GM04504 (cell line): Measurements from ENCODE around the gene ZNHIT6.
"Not testable (repeated sequence)": the region's sequence is repeated elsewhere in the genome, so short reads cannot be mapped to it uniquely, and the experiment has no call there.

Experiments used
- DNase-seq: peaks from one replicate; pipeline ENCODE4 v3.0.0-alpha.2; 2012; ENCODE audit warnings: low read depth

ZNHIT6 gene, protein sequence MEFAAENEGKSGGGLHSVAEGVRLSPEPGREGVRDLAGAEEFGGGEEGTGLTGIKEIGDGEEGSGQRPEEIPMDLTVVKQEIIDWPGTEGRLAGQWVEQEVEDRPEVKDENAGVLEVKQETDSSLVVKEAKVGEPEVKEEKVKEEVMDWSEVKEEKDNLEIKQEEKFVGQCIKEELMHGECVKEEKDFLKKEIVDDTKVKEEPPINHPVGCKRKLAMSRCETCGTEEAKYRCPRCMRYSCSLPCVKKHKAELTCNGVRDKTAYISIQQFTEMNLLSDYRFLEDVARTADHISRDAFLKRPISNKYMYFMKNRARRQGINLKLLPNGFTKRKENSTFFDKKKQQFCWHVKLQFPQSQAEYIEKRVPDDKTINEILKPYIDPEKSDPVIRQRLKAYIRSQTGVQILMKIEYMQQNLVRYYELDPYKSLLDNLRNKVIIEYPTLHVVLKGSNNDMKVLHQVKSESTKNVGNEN

DNA sequence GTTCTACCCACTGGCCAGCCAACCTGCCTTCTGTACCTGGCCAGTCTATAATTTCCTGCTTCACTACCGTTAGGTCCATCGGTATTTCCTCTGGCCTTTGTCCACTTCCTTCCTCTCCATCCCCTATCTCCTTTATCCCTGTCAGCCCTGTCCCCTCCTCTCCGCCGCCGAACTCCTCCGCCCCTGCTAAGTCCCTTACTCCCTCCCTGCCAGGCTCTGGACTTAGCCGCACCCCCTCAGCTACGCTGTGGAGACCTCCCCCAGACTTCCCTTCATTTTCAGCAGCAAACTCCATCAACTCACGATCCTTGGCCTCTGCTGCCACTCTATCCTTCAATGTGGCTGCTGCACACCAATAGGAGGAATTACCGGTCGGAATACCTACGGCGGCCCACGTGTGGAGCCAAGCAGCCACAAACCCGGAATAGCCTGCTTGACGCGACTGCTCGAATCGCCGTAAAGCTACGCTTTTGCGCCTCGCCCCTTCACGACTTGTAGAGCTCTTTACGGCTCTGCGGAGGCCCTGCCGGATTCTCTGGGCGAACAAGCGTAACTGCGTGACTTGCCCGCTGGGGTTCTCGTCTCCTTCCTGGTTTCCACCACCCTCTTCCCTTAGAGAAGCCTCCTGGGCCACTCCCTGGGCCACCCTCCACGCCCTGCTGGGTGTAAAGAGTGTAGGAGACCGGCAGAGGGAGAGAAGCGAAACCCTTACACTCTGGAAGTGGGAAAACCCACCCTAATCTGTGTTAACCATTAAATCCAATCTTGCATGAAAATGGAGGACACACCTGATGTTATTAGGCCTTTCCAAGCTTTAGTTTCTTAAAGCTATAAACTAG, at the start of gene ZNHIT6:
ZNHIT6 (minus strand) TSS at position 444 of the 839 bp plus-strand sequence; CDS start at position 295, 149 bp downstream.
- DNase-seq = peak; percentile 89

DNA sequence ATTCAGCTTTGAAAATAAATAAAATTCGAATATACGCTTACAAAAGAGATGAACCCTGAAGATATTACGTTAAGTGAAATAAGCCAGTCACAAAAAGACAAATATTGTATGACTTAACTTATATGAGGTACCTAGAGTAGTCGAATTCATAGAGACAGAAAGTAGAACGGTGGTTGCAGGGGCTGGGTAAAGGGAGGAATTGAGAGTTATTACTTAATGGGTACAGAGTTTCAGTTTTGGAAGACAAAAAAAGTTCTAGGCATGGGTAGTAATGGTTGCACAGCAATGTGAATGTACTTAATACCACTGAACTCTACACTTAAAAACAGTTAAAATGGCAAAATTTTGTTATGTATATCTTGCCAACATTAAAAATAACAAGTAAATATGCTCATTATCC, 48.6 kb upstream of the ZNHIT6 start:
- no peak for DNase-seq

DNA sequence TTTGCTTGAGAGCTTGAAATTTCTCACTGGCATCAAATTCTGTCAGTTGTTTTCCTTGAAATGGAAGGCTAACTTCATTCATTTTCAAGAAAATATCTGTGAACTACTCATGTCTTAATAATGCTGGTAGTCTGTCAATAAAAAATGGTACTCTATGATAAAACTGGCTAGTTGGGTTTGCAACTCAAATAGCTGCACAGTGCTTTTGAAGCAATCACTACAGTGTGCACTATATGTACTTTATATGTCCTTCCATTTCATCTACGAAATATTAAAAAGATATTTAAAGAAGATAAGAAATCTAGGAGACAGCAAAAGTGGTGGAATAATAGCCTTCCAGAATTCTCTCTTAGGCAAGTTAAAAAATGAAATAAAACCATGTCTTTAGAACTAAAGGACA, 39.9 kb upstream of the ZNHIT6 start:
- no peak for DNase-seq

DNA sequence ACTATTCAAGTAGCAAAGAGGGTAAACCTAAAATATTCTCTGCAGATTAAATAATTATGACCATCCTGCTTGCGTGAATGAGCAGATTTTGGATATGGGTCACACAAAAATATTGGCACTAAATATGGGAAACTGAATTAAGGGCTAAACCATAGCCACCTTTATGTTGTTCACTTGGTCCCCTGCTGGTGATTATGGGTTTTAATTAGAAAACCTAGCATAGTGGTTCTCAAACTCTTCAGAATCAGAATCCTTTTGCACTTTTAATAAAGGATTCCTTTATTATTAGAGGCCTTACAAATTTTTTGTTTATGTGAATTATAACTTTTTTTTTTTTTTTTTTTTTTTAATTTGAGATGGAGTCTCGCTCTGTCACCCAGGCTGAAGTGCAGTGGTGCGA, 38.5 kb upstream of the ZNHIT6 start:
- no peak for DNase-seq

DNA sequence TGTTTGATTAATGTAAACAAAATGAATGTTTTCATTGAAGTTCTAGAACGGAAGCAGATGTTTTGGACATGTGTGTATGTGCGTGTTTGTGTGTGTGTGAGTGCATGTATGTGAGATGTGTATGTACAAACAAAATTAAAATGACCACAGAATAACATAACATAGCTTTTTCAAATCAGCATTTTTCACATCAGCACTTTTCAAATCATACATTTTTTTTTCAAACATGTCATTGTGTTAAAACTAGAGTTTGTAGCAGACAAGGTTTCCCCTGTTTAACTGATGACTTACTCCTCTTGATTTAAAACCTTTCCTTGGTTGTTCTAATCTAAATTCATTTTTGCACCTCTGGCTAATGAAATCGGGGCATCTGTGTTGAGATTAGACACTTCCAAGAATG, 35.6 kb upstream of the ZNHIT6 start:
- no peak for DNase-seq

DNA sequence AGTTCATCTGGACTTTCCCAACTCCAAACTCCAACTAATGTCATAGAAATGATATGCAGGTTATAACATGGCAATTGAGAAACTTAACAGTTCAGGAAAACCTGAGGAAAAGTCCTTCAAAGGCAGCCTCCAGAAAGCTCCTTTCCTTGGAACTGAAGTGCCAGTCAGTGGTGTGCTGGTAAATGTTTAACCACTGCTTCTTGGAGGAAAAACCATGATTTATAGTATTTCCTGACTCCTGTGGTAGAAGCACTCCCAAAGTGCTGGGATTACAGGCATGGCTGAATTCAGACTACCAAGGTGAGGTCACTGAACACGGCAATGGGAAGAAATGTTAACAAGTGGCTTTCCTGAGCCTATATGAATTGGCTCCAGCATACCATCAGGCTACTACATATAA, 26.7 kb upstream of the ZNHIT6 start:
- no peak for DNase-seq

DNA sequence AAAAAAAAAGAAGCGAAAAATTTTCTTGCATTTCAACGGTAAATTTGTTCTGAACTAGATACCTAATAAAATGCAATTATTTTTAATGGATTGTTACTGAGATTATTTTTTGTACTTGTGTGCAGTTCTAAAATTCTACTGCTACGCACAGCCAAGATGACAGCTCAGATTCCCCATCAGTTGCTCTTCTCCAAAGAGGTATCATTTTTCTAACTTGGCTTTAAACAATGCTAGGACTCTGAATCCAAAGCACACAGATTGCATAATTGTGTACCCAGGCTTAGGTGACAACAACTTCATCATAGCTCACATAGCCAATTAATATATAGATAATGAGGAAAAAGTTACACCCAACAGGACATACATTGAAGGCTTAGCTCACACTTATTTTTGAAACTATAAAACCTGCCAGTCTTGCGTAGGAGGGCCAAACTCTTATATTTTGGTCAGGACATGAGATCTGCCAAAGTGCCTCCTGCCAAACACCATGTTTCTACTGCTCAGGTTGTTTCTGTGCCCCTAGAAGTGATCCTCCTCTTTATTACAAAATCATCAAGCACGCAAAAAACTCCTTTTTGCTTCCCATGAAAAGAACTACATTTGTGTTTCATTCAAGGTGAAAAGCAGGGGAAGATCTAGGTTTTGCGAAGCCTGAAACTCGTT, 10.6 kb upstream of the ZNHIT6 start:
- DNase-seq = no peak

DNA sequence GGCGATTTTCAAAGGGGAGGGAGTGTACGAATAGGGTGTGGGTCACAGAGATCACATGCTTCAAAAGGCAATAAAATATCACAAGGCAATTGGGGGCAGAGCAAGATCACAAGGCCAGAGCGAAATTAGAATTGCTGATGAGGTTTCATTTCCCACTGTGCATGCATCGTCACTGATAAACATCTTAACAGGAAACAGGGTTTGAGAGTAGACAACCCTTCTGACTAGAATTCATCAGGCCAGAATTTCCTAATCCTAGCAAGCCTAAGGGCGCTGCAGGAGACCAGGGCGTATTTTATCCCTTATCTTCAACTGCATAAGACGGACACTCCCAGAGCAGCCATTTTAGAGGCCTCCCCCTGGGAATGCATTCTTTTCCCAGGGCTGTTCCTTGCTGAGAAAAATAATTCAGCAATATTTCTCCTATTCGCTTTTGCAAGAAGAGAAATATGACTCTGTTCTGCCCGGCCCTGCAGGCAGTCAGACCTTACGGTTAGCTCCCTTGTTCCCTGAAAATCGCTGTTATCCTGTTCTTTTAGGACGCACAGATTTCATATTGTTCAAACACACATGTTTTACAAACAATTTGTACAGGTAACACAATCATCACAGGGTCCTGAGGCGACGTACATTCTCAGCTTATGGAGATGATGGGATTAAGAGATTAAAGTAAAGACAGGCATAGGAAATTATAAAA, 6.3 kb upstream of the ZNHIT6 start:
- not testable (repeated sequence) for DNase-seq

DNA sequence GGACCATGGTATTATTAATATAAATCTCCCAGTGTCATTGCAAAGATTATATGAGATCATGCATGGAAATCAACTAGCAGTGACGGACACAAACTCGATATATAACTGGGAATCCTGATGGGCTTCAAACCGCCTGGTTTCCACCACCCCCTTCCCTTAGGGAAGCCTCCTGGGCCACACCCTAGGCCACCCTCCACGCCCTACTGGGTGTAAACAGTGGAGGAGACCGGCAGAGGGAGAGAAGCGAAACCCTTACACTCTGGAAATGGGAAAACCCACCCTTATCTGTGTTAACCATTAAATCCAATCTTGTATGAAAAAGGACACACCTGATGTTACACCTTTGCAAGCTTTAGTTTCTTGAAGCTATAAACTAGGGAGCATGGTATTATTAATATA, 595 bp upstream of the ZNHIT6 start:
- DNase-seq = no peak

DNA sequence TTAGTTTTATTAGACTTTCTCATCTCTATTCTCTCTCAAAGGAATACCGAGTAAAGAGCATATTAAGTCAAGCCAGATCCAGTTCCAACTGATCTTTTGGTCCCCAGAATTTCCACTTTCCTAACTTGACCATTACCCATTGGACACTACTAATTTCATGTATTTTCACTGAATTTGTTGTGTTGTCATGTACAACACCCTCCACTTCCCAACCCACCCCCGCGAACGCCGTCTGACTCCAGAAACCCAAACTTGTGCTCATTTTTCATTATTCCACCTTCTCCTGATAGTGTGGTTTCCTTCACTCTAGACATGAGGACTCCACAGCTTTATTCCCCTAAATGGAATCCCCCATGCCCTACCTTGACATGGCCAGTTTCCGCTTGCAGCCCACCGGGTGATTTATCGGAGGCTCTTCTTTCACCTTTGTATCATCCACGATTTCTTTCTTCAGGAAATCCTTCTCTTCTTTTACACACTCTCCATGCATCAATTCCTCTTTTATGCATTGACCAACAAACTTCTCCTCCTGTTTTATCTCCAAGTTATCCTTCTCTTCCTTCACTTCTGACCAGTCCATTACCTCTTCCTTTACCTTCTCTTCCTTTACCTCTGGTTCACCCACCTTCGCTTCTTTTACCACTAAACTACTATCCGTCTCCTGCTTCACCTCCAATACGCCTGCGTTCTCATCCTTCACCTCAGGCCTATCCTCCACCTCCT, 805 bp downstream of the ZNHIT6 start:
- DNase-seq = no peak

DNA sequence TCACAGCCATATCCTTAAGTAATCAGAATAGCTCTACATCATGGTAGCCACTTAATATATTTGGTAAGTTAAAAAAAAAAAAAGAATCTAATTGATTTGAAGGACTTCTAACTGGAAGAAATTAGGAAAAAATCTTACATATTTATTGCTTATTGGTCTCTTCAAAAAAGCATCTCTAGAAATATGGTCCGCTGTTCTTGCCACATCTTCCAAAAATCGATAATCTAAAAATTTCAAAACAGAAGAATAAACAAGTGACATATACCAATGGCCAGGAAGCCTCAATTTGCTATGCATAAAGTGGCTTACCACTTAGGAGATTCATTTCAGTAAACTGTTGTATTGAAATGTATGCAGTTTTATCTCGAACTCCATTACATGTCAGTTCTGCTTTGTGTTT, 2.3 kb downstream of the ZNHIT6 start:
- DNase-seq = no peak

DNA sequence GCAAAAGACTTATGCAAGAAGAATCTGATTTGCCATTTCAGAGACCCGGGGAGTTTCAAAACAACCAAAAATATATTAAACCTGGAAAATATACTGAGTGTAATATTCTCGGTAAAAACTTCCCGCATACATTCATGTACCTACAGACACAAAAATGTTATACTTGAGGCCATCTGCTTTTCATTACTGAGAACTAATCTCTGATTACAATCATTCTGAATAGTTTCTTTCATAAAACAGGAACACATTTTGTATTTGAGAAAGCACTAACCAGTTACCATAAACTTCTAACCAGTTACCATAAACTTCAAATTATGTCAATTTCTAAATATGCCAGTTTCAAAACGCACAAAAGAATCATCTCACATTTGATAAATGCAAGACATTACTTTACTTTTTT, 7.8 kb downstream of the ZNHIT6 start:
- no peak for DNase-seq

DNA sequence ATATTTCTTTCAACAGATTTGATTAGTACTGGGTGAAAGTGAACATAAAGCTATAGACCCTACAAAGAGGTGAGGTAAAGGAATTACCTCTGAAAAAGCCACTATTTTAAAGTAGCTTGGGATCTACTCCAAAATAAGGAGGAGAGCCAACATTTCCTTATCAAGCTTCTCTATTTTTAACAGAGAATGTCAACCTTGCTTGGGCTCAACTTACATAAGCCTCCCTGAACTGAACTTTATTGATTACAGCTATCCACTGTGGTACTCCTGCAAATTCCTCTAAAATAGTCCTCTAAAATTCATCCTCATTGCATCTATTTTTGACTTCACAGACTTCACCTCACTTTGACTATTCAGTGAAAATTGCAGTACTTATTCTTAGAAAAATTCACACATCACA, 10.3 kb downstream of the ZNHIT6 start:
- no peak for DNase-seq

DNA sequence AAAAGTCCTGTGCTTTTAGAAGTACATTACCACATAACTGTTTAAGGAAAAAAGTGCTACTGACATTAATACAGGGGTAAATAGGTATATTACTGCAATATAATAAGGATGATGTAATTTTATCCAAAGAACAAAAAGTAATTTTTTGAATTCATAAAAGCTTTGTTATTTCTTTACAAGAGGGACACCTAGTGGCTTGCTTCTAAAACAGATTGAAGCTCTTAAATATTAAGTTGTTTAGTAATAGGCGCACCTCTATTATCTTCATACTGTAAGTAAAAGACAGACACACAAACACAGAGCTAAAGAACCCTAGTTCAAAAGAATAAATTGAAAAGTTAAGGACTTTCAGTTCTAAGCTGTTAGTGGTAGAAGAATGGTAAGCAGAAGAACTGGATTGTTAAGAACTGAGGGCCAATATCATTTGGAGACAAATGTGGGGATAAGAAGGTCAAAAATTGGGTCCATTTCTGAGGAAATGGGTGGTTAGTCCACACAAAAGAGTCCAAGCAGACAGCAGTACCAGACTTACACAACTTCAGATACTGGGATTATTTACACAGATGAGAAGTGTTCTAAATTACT, 15.4 kb downstream of the ZNHIT6 start:
- peak; percentile 30 for DNase-seq

DNA sequence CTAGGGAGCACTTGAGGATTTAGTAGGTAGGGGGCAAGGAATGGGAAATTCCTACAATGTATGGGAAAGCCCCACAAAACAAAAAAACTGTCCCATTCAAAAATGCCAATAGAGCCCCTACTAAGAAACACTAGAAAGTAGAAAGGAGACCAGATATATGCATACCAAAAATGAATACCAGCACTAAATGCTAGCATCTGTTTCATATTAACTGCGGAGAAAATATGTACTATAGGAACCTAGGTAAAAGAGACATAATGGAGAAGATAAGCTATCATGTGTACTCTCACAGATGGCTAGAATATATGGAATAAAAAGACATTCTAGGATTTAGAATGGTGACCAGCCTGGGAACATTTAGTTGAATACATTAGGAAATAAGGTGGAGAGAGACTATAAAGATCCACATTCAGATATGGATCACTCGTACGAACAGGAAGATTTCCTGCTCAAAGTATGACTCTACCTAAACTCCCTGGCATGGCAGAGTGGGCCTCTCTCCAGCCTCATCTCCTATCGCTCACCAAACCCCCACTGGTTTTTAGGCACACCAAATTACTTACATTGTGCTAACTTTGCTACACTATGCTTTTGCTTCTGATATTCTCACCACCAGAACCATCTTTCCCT, 18.3 kb downstream of the ZNHIT6 start:
- no peak for DNase-seq

DNA sequence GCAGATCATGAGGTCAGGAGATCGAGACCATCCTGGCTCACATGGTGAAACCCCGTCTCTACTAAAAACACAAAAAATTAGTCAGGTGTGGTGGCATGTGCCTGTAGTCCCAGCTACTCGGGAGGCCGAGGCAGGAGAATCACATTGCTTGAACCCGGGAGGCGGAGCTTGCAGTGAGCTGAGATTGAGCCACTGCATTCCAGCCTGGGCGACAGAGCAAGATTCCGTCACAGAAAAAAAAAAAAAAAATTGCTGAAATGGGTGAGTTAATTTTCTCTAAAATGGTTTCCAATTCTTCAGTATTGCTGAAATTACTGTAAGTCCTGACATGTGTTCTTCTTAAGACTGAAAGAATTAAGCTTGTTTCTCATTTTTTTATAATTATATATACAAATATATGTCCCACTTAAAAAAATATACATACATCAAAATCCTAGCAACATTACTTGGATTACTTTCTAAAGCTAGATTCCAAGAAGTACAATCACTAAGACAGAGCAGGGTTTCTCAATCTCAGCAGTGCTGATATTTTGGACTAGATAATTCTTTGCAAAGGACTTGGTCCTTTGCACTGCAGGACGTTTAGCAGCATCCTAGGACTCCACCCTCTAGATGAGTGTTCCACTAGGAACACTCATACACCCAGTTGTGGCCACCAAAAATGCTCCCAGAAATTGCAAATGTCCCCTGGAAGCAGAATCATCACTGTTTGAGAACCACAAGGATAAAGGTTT, 24.8 kb downstream of the ZNHIT6 start:
- DNase-seq = no peak

DNA sequence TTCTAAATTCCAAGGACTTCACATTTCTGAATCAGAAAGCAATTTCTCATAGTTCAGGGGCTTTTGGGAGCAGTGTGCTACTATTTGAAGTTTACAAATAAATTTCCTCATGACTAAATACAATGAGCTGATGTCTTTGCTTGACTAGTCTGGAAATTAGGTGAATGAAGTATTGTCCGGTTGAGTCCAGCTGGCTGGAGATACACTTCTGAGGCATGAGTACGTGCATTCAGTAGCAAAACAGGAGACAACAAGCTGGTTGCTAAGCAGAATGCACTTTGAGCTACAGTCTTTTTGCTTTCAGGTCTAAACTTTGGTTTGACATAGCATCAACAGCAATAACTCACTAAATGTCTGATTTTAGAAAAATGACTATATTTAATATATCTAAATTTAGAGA, 27.1 kb downstream of the ZNHIT6 start:
- peak; percentile 38 for DNase-seq

DNA sequence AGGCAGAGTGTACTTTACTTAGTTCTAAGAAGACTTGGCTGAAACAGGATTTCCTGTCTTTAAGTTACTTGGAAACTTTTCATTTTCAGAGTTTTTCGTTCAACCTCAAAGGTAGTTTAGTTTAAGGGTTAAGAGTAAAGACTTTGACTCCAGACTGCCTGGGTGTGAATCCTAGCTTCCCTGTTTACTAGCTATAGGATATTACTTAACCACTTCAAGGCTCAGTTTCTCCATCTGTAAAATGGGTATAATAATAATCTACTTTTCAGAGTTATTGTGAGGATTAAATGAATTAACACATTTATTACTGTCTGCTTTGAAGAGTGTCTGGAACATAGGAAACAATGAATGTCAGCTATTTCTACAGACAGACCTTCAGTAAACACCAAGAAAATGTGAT, 30.0 kb downstream of the ZNHIT6 start:
- no peak for DNase-seq

DNA sequence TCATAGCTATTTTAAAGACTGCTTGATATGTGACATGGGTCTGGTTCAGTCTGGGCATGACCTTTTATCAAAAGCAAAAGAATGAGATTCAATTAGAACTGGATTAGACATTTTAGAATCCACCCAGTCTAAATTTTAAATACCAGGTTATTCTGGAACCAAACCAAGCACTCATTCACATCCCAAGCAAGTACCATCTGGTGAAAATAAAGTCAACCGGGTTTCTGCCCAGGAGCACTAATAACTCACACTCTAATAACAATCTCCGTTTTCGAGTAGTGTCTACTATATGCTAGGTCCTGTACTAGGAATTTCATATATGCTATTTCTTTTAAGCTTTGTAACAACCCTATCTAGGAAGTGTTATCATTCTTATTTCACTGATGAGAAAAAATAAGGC, 30.6 kb downstream of the ZNHIT6 start:
- DNase-seq = no peak
